IPS-NIHi11 (cell line): Measurements from ENCODE around the gene LCN2.
"Not testable (repeated sequence)": the region's sequence is repeated elsewhere in the genome, so short reads cannot be mapped to it uniquely, and the experiment has no call there.

Experiments
- DNase-seq: peaks from one replicate; pipeline ENCODE4 v3.0.0; 2012; ENCODE audit warnings: mixed read lengths, low spot score

Gene LCN2

DNA sequence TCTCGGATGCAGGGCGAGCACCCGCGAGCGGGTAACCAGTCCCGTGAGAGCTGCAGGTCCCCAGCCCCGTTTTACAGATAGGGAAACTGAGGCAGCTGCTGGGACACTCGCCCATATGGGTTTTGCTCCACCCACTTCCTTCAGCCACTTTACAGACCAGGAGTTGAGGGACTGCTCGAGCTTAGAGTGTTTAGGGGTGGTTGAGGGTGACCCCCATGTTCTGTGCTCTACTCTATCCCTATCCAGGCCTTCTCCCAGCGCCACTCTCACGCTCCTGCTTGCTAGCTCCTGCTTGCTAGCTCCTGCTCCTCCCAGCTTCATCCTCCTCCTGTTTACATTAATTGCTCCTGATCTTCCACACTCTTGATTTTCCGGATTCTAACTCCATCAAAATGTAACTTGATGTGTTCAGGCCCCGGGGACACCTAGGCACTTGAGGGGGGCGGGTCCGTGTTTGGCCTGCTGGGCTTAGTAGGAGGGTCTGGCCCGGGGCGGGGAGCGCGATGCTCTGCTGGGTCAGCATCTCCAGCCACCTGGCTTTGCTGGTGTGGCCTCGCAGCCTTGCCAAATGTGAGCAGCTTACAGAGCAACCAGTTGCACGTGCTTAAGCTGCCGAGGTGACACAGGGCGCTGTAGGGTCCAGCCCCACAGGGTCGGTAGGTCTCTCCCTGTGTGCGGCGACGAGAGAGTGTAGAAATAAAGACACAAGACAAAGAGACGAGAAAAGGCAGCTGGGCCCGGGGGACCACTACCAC lies 20.2 kb upstream of the LCN2 start:
- DNase-seq = no peak

DNA sequence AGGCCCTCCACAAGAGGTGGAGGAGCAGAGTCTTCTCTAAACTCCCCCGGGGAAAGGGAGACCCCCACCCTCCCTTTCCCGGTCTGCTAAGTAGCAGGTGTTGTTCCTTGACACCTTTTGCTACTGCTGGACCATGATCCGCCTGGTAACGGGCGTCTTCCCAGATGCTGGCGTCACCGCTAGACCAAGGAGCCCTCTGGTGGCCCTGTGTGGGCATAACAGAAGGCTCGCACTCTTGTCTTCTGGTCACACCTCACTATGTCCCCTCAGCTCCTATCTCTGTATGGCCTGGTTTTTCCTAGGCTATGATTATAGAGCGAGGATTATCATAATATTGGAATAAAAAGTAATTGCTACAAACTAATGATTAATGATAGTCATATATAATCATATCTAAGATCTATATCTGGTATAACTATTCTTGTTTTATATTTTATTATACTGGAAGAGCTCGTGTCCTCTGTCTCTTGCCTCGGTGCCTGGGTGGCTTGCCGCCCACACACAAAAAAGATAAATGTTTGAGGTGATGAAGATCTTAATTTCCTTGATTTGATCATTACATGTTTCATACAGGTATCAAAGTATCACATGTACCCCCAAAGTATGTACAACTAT lies 19.2 kb upstream of the LCN2 start:
- DNase-seq = not testable (repeated sequence)

DNA sequence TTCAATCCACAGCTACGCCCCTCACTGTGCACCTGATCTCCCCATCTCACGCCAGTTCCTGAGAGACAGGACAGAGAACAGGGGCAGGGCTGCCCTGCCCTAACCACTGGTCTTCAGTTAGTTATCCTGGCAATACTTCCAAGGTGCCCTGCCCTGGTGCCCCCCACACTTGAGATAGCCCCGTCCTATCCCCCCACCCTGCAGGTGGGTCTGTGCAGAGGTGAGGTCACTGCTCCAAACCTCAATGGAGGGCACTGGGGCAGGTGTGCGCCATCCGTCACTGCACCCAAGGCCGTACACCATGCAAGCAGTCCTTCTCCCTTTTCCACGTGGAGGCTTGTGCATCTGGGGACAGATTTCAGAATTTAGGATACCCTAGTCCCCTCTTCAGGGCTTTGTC lies 18.6 kb upstream of the LCN2 start:
- not testable (repeated sequence) for DNase-seq

DNA sequence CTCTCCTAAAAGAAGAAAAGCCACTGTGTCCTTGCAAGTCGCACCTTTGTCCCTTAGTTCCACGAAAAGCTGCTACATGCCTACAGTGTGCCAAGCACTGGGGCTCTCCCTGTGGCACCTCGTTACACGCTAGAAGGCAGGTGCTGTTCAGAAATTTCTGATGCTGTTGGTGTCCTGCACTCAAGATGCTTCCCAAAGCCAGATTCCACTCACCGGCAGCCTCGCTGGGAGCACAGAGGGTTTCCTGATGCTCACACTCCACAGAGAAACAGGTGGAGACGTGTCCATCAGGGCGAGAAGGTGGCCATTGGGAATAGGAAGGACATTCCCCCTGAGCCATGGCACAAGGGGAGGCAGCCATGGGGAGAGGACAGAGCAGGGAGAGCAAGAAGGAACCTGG lies 17.9 kb upstream of the LCN2 start:
- DNase-seq = not testable (repeated sequence)

DNA sequence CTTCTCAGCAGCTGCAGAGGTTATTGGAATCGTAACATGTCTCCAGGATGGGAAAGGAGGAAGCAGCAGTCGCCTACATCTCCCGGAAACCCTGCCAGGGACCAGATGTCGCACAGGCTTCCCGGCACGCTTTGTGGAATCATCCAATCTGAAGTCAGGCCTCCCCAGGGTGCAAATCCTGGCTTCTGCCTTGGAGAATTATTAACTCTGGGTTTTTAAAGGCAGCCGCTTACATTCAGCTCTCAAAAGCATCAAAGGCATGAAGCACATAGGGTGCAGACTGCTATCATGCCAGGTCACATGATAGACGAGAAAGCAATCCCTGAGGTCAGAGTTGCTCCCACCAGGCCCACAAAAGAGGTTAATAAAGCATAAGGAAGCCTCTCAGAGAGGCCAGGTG lies 17.1 kb upstream of the LCN2 start:
- not testable (repeated sequence) for DNase-seq

DNA sequence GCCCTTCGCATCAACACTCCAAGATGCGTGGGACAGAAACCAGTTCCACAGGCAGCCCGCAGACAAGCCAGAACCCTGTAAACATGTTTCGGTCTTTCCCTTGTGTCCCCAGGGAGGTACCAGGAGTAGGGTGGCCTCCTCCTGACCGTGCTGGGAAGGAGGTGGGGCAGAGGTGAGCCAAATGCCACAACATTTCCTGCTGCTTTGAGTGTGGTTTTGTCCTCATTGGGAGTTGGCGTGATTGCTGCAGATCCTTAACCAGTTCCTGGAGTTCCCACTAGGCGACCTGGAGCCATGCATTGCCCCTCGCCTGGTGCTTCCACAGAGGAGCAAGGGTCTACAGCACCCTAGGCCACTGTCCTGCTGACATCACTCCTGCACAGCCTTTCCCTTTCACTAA lies 13.7 kb upstream of the LCN2 start:
- DNase-seq = not testable (repeated sequence)

DNA sequence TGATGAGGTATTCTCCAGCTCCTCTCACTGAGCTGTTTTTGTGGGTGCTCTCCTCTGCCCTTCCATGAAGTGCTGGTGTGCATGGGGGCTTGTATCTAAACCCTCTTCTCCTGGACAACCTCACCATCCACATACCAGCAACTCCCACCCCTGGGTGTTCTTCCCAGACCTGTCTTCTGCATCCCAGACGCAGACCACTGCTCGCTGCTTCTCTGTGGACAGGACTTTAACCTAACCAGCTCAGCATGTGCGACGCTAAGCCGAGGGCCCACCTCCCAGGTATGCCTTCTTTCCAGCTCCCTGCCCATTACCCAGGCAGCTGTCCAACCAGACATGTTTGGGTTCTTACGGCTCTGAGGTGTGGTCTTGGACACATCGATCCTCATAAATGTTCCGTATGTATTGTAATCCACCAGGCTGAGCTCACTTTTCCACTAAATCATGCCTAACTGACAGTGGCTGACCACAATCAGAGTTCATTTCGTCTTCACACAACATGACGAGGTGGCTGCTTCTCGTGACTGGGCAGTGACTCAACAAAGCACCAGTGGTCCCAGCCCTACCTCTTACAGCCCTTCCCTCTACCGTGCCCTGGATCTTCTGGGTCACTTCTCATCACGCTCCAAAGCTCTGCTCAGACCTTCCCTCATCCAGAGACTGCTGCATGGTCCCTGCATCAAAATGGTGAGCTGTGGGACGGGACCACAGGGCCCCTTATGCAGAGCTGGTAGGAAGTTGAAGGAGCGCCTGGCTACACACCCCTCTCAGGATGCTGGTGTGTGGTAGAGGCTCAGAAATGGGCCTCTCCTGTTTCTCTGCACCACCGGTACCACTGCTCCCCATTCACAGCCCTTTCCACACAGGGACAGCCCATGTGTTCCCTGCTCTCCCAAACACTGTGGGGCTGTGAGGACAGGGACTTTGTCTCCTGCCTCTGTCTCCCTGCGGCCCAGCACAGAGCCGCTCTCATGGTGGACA lies 12.1 kb upstream of the LCN2 start:
- DNase-seq = no peak

DNA sequence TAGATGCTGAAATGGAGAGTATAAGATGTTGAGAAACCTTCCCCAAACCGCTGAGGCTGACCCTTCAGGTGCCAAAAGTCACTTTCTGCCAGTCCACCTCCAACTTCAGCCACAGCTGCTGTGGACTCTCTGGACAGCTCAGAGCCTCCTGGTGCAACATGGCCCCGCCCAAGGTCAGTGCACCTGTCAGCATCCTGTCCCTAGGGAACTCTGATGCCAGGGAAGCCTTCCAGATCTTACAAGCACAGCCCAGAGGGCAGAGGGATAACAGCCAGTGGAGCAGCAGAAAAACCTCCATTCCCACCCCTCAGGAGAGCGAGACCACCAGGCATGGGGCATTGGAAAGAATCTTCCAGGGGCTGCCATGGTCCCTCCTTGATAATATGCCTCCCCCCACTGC lies 11.3 kb upstream of the LCN2 start:
- DNase-seq = no peak

DNA sequence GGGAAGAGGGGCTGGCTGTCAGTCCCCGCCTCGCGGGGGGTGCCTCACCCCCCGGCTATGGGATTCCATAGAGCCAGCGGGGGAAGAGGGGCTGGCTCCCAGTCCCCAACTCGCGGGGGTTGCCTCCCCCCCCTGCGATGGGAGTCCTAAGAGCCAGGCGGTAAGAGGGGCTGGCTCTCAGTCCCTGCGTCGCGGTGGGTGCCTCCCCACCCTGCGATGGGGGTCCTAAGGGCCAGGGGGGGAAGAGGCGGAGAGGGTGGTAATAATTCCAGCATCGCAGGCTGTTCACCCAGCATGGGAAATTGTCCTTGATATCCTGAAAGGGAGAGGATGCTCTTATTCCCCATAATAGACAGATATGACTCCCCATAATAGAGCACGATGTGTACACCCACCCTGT lies 9.6 kb upstream of the LCN2 start:
- DNase-seq = no peak

DNA sequence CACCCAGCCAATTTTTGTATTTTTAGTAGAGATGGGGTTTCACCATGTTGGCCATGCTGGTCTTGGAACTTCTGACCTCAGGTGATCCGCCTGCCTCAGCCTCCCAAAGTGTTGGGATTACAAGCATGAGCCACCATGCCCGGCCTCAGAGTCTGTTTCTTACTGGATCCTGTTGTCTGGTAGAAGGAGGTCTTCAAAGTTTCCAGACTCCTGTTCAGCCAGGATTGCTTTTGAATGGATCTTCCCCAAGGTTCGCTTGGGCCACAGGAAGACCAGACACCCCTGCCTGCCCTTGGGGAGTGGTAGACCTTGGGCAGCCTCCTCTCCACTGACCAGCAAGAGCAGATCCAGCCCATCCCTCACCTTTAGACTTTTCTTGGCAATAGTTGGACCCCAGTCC lies 7.6 kb upstream of the LCN2 start:
- DNase-seq = no peak

DNA sequence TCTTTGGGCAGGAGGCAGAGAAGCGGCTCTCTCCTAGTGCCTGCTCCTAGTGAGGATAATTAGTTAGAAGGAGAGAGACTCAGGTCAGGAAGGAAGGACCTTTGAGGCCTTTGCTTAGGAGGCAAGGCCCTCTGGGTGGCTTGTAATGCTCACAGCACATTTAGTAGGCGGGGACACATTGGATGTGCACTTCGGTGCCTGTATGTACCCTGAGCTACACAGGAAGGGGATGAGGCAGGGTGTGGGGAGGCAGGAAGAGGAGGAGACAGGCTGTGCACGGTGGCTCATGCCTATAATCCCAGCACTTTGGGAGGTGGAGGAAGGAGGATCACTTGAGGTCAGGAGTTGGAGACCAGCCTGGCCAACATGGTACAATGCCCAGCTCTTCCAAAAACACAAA lies 7.2 kb upstream of the LCN2 start:
- no peak for DNase-seq

DNA sequence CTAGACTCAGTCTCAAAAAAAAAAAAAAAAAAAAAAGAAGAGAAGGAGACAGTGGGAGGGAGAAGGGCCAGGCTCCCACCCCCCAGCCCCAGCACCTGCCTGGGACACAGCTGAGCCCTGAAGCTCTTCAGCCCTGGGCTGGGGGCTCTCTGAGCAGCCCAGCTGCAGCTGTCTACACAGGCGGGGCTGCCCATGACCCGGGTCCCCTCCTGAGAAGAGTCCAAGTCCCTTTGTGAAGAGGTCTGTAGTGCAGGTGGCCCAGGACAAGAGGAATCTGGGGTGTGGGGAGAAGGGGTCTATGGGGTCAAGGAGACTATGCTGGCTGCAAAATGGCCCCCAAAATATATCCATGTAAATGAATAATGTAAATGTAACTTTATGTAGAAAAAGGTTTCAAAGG lies 6.7 kb upstream of the LCN2 start:
- DNase-seq = no peak

DNA sequence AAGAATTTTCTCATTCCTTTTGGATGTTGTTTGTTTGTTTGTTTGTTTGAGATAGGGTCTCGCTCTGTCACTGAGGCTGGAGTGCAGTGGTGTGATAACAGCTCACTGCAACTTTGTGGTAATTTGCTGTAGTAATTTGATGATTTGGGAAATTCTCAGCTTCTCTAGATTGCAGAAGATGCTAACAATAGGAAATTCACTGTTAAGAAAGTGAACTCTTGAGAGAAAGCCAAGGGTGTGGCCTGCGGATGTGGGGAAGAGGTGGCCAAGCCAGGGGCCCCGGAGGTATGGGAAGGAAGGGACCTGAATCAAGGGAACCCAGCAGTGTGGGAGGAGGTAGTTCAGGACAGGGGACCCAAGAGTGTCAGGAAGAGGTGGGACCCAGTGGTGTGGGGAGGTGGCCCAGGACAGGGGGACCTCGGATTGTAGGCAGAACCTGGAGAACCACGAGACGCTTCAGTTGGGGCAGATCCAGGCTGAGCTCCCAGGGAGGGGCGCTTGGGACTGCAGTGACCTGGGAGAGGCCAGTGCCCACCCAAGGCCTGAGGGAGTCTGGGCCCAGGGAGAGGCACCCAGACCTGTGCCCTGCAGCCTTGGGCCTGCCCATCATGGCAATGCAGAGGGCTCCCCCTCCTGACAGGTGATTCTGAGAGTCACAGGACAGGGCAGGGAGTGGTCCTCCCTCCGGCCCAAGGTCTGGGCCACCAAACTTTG lies 5.6 kb upstream of the LCN2 start:
- DNase-seq = no peak

DNA sequence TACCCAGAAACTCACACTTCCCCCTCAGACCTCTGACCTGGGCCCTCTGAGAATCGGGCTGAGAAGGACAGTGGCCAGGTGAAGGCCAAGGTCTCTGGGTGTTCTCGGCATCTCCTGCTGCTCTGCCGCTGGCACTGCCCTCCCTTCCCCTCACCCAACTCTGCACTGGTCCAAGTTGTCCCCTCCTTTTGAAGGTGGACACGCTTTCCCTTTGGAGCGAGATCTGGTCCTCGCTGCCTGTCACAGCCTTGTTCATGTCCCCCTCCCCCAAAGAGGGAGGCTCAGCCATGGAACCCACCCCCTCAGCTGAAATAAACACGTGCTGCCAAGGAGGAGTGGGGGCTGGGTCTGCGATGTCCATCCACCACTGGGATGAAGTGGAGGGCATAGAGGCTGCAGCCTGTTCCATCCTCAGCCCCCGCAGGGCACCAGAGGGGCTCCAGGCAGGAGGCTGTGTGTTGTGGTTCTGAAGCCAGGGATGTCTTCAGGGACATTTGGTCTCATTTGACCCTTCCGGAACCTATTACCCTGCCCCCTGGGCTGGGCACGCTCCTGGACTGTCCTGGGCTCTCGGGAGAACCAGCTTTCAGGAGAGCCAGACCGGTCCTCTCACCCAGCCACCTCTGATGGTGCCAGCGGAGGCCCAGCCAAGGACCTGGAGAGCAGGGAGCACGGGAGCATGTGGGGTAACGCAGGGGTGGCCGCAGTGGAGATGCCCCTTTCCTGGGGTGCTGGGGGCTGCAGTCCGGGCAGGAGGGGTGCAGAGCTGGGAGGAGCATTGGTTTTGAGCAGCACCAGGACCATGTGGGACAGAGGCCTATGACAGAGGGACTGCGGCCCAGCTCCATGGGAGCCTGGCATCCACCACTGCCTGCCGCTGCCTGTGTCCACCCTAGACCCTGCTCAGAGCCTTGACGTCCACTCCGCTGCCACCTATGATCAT lies 4.7 kb upstream of the LCN2 start:
- DNase-seq = no peak

DNA sequence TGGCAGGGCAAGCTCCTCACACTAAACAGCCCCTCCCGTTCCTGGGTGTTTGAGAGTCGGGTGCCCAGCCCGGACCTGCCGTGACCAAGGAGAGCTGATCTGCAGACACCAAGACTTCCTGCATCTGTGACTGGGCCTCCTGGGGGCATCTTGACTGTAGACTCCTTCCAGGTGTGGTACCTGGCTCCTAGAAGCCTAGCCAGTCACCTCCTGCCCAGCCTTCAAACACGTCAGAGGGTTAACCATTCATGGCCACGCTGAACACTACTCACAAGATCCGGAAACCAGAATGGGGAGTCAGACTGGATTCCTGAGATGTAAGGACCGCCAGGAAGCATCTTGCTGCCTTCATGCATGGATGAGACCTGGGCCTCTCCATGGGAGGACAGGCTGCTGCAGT lies 3.7 kb upstream of the LCN2 start:
- peak; percentile 44 for DNase-seq

DNA sequence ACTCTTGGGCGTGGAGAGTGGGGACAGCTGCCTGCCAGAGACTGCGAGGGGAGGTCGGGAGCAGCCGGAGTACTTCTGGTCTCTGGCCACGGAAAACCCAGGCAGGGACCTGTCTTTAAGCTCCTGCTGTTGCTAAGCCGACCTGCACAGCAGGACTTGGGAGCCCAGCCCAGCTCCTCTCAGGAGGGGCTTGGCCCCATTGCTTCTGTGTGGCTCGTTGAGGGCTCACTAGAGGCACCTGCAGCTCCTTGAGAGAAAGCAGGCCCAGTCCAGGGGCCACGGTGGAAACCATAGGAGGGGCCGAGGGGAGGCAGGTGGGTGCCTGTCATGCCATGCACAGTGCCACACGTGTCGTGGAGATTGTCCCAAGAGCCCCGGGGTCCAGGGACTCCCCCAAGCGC lies 3.3 kb upstream of the LCN2 start:
- DNase-seq = no peak

DNA sequence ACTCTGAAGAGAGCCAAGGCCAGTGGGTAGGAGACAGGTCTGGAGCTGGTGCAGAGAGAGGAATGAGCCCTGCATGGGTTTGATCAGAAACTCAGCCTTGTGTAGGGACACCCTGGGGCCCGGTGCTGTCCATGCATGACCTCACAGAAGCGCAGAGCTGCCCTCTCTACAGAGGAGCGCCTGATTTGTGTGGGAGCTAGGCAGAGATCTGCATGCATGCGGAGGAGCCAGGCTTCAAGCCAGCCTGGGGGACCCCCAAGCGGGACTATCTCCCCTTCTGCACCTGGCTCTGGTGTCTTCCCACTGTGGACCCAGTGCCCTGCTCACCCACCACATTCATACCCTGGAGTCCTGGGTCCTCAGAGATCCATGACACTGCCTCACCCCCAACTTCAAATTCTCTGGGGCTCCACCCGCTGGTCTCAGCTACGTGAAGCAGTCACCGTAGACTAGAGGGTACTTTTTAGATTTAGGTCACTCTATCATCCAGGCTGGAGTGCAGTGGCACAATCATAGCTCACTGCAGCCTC lies 2.6 kb upstream of the LCN2 start:
- DNase-seq = no peak

DNA sequence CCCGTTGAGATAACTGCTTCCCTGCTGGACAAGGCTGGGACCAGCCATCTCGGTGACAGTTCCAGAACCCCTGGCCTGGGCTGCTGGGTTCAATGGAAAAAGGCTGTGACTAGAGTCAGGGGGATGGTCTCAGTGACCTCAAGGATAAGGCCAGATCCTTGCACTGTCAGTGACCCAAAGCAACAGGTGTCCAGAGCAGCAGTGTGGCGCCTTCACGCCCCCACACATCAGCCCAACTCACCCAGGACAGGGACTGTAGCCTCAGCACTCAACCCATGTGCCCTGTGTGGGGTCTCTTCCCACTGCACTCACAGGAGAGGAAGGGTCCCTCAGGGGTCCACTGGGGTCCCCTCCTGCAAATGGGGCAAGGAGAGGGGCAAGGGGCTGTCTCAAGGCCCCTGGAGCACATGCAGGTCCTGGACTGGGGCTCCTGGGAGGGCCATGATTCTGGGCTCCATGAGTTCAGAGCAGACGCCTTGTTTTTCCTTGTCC lies 698 bp upstream of the LCN2 start:
- no peak for DNase-seq

DNA sequence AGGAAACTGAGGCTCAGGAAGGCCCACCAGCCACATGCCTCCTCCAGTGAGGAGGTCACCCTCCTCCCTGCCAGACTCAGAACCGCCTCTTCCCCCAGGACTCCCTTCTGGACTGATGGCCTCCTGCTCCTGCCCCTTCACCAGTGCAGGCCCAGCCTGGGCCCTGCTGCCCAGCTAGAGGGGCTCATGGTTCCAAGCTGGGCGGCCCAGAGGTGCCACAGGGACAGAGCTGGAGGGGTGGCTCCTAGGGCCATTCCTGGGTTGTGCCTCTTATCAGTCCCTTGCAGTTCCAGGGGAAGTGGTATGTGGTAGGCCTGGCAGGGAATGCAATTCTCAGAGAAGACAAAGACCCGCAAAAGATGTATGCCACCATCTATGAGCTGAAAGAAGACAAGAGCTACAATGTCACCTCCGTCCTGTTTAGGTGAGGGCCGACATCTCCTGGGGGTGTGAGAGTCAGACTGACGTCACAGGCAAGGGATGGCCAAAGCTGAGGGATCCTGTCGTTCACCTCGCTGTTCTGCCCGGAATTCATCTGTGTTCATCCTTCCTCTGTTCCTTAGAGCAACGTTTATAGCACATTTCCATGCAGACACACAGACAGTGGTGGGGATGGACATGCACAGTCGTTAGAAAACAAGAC lies 819 bp downstream of the LCN2 start:
- DNase-seq = no peak
